K562 (cell line): ENCODE data around the gene SPATS2. TPM values are rescaled to one million over a fixed set of nuclear protein-coding genes. Genes with fewer than 3 reads are reported as not detected.

Source experiments
- DPF2 ChIP-seq: fragments of 450-650 bp; IDR thresholded peaks from 2 replicates; pipeline ENCODE4 v1.6.1; 2016
- ESRRA ChIP-seq: fragments of 450-650 bp; IDR thresholded peaks from 2 replicates; pipeline ENCODE4 v1.6.1; 2014; ENCODE audit warnings: low read depth, mild to moderate bottlenecking, moderate library complexity, borderline replicate concordance
- ETV1 ChIP-seq: fragments of 450-650 bp; conservative IDR thresholded peaks from 2 replicates; pipeline ENCODE4 v1.6.1; 2016; ENCODE audit warnings: missing genetic modification characterization, control low read depth, low read depth, missing compliant biosample characterization
- FIP1L1 ChIP-seq: fragments of 200-400 bp; formaldehyde crosslinking; IDR thresholded peaks from 2 replicates; pipeline ENCODE4 v1.6.1; 2018; ENCODE audit warnings: mild to moderate bottlenecking, low read depth, low read length; ENCODE audit not compliant: poor library complexity, severe bottlenecking
- FOXA1 ChIP-seq: fragments of 450-650 bp; IDR thresholded peaks from 2 replicates; pipeline ENCODE4 v1.6.1; 2016; ENCODE audit warnings: mild to moderate bottlenecking, borderline replicate concordance
- FOXM1 ChIP-seq, 2 experiments: fragments of 450-650 bp in 1 of 2; sonication (generic) in 1 of 2; formaldehyde crosslinking in 1 of 2; IDR thresholded peaks; 2 replicates each; pipeline versions ENCODE4 v1.6.1 to v1.9.0; 2017 to 2022; ENCODE audit warnings: low read depth in 2 of 2, mild to moderate bottlenecking in 2 of 2, missing genetic modification reagents in 1 of 2, moderate library complexity in 1 of 2
- HDAC6 ChIP-seq: IDR thresholded peaks from 2 replicates; pipeline ENCODE4 v1.6.1; 2012; ENCODE audit warnings: low read depth, mild to moderate bottlenecking, control low read depth, inconsistent platforms, low read length, moderate library complexity
- HIVEP1 ChIP-seq: fragments of 250-450 bp; sonication (Bioruptor Pico); IDR thresholded peaks from 2 replicates; pipeline ENCODE4 v1.4.0; 2020; ENCODE audit warnings: mild to moderate bottlenecking
- KDM4B ChIP-seq, 2 experiments: fragments of 450-650 bp in 1 of 2; sonication (generic) in 1 of 2; IDR thresholded peaks; 2 replicates each; pipeline ENCODE4 v1.6.1; 2016 to 2017; ENCODE audit warnings: borderline replicate concordance in 2 of 2, antibody characterized with exemption in 1 of 2, low read depth in 1 of 2, mild to moderate bottlenecking in 1 of 2
- KHSRP ChIP-seq: fragments of 450-650 bp; IDR thresholded peaks from 2 replicates; pipeline ENCODE4 v1.6.1; 2017
- MIER1 ChIP-seq: fragments of 450-650 bp; IDR thresholded peaks from 2 replicates; pipeline ENCODE4 v1.6.1; 2016; ENCODE audit warnings: antibody characterized with exemption, mild to moderate bottlenecking, low read depth
- NCOA4 ChIP-seq: fragments of 450-650 bp; IDR thresholded peaks from 2 replicates; pipeline ENCODE4 v1.6.1; 2018; ENCODE audit warnings: mild to moderate bottlenecking; ENCODE audit not compliant: partially characterized antibody
- RBBP5 ChIP-seq: fragments of 200-600 bp; sonication (generic); IDR thresholded peaks from 2 replicates; pipeline ENCODE4 v1.6.1; 2012; ENCODE audit warnings: borderline replicate concordance, mild to moderate bottlenecking, low read length, control low read depth, inconsistent platforms; ENCODE audit not compliant: insufficient read depth, poor library complexity, severe bottlenecking
- SMARCA4 ChIP-seq: fragments of 450-650 bp; IDR thresholded peaks from 2 replicates; pipeline ENCODE4 v1.6.1; 2016
- SREBF1 ChIP-seq: fragments of 150-350 bp; IDR thresholded peaks from 2 replicates; pipeline ENCODE4 v1.6.1; 2014; ENCODE audit warnings: antibody characterized with exemption, low read depth, low read length, borderline replicate concordance
- TEAD1 ChIP-seq, 2 experiments: fragments of 450-650 bp in 1 of 2; sonication (generic) in 1 of 2; formaldehyde crosslinking; IDR thresholded peaks; 2 replicates each; pipeline versions ENCODE4 v1.4.0 to v1.8.0; 2020 to 2022; ENCODE audit warnings: mild to moderate bottlenecking in 2 of 2, missing genetic modification reagents in 1 of 2
- TRIM24 ChIP-seq, 2 experiments: fragments of 450-650 bp; IDR thresholded peaks; 2 replicates each; pipeline ENCODE4 v1.6.1; 2016
- ZFP30 ChIP-seq: fragments of 250-450 bp; sonication (Bioruptor Pico); IDR thresholded peaks from 2 replicates; pipeline ENCODE4 v1.8.0; 2022; ENCODE audit warnings: moderate library complexity, mild to moderate bottlenecking, inconsistent platforms, borderline replicate concordance
- ZNF3 ChIP-seq: fragments of 250-450 bp; sonication (Bioruptor Pico); IDR thresholded peaks from 2 replicates; pipeline ENCODE4 v1.5.0; 2021; ENCODE audit warnings: mild to moderate bottlenecking, moderate library complexity
- polyA plus RNA-seq, 8 experiments: library from polyadenylated mRNA; depleted of rRNA in 4 of 8; stranded (reverse) in 5 of 8; unstranded in 3 of 8; fragments of >200 nt; fragmentation: Nextera tagmentation in 2 of 8; fragmentation: Illumina TruSeq in 1 of 8; extraction: Ambion mirVana in 2 of 8; extraction: Trizol in 1 of 8; gene quantifications; 2 replicates each; pipeline versions ENCODE4 v1.2.1 to v1.2.3, GENCODE V29; 2011 to 2014; ENCODE audit warnings: inconsistent platforms in 1 of 8, missing spikeins in 1 of 8
- total RNA-seq, 7 experiments: library from RNA; depleted of rRNA in 6 of 7; stranded (reverse); fragments of >200 nt in 6 of 7; fragmentation: Illumina TruSeq in 2 of 7; extraction: Trizol in 2 of 7; gene quantifications; 2 replicates each; pipeline versions ENCODE4 v1.2.1 to v1.2.3, GENCODE V29; 2011 to 2021; ENCODE audit warnings: low replicate concordance in 1 of 7
- TF ChIP-seq, protein P1 (sequence below): fragments of 450-650 bp; formaldehyde crosslinking; IDR thresholded peaks from 2 replicates; pipeline ENCODE4 v1.4.0; 2020; ENCODE audit warnings: mild to moderate bottlenecking
- TF ChIP-seq, protein P2 (sequence below), 3 experiments: IDR thresholded peaks in 2 of 3; conservative IDR thresholded peaks in 1 of 3; 2 replicates each; pipeline ENCODE4 v1.5.1; 2011 to 2012; ENCODE audit warnings: low read length in 3 of 3, mild to moderate bottlenecking in 3 of 3, control low read depth in 2 of 3, improper control_type of control experiment in 1 of 3, inconsistent platforms in 1 of 3, low read depth in 1 of 3, mixed read lengths in 1 of 3, moderate library complexity in 1 of 3; ENCODE audit not compliant: insufficient read depth in 2 of 3
- TF ChIP-seq, protein P3 (sequence below): IDR thresholded peaks from 2 replicates; pipeline ENCODE4 v1.6.1; 2011; ENCODE audit not compliant: insufficient read length; ENCODE audit errors: extremely low read depth
- TF ChIP-seq, protein P4 (sequence below): fragments of 250-450 bp; sonication (Bioruptor Pico); IDR thresholded peaks from 2 replicates; pipeline ENCODE4 v1.8.0; 2022; ENCODE audit warnings: inconsistent platforms

SPATS2 gene
- total and polyA plus RNA-seq, 9 of the 15 experiments (the other 6 are each of a cell fraction or from before 2014, with no cell fraction given) = 5.4 to 48.2 (median 17.5) TPM

DNA sequence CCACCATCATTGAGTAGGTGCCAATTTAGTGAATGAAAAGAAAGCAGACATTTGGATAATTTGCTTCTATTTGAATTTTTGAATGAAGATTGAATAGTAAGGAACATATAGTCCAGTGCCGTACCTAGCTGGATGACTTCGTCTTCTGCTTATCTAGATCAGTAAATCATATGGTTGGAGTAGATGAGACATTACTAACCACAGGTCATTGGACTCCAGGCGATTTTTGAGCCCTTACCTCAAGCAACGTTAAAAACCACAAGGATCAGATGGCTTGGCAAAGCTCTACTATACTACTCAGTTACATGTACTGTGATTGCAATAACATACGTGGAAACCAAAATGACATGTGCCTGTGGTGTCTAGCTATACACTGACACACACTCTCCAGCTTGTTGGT is 1.7 kb upstream of the SPATS2 start (continued):
- TF ChIP-seq, protein P1, sequence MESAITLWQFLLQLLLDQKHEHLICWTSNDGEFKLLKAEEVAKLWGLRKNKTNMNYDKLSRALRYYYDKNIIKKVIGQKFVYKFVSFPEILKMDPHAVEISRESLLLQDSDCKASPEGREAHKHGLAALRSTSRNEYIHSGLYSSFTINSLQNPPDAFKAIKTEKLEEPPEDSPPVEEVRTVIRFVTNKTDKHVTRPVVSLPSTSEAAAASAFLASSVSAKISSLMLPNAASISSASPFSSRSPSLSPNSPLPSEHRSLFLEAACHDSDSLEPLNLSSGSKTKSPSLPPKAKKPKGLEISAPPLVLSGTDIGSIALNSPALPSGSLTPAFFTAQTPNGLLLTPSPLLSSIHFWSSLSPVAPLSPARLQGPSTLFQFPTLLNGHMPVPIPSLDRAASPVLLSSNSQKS (CRISPR knock-in tag) = no peak
- TF ChIP-seq TEAD1 (CRISPR knock-in tag; IDR thresholded peaks at IDR 0.05) (no peak), TRIM24 (IDR thresholded peaks at IDR 0.05) (no peak), FIP1L1 (no peak), ZNF3 (CRISPR knock-in tag) (no peak), ESRRA (peak; percentile 97; the same call in 1 of the 2 replicates), HIVEP1 (CRISPR knock-in tag) (no peak), HDAC6 (no peak), DPF2 (peak; percentile 69; the same call in 1 of the 2 replicates), NCOA4 (no peak), KHSRP (no peak), ZFP30 (CRISPR knock-in tag) (no peak), KDM4B (IDR thresholded peaks at IDR 0.05; ENCODE audit: borderline replicate concordance in 2 of 2, low read depth in 1 of 2) (no peak), ETV1 (tag) (no peak), FOXA1 (no peak), RBBP5 (no peak), FOXM1 (IDR thresholded peaks at IDR 0.05; ENCODE audit: low read depth) (peak; percentile 32; the same call in 1 of the 2 replicates), FOXM1 (CRISPR knock-in tag; IDR thresholded peaks at IDR 0.05; ENCODE audit: low read depth) (no peak), MIER1 (no peak), SREBF1 (no peak), SMARCA4 (peak; percentile 67; the same call in 1 of the 2 replicates)
- TF ChIP-seq, protein P2, sequence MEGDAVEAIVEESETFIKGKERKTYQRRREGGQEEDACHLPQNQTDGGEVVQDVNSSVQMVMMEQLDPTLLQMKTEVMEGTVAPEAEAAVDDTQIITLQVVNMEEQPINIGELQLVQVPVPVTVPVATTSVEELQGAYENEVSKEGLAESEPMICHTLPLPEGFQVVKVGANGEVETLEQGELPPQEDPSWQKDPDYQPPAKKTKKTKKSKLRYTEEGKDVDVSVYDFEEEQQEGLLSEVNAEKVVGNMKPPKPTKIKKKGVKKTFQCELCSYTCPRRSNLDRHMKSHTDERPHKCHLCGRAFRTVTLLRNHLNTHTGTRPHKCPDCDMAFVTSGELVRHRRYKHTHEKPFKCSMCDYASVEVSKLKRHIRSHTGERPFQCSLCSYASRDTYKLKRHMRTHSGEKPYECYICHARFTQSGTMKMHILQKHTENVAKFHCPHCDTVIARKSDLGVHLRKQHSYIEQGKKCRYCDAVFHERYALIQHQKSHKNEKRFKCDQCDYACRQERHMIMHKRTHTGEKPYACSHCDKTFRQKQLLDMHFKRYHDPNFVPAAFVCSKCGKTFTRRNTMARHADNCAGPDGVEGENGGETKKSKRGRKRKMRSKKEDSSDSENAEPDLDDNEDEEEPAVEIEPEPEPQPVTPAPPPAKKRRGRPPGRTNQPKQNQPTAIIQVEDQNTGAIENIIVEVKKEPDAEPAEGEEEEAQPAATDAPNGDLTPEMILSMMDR (IDR thresholded peaks at IDR 0.05 in 2 of 3, conservative IDR thresholded peaks at IDR 0.05 in 1 of 3; ENCODE audit: insufficient read depth in 2 of 3, low read depth in 1 of 3, low read length in 3 of 3) = no peak
- TF ChIP-seq, protein P3, sequence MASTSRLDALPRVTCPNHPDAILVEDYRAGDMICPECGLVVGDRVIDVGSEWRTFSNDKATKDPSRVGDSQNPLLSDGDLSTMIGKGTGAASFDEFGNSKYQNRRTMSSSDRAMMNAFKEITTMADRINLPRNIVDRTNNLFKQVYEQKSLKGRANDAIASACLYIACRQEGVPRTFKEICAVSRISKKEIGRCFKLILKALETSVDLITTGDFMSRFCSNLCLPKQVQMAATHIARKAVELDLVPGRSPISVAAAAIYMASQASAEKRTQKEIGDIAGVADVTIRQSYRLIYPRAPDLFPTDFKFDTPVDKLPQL = no peak
- TF ChIP-seq, protein P4, sequence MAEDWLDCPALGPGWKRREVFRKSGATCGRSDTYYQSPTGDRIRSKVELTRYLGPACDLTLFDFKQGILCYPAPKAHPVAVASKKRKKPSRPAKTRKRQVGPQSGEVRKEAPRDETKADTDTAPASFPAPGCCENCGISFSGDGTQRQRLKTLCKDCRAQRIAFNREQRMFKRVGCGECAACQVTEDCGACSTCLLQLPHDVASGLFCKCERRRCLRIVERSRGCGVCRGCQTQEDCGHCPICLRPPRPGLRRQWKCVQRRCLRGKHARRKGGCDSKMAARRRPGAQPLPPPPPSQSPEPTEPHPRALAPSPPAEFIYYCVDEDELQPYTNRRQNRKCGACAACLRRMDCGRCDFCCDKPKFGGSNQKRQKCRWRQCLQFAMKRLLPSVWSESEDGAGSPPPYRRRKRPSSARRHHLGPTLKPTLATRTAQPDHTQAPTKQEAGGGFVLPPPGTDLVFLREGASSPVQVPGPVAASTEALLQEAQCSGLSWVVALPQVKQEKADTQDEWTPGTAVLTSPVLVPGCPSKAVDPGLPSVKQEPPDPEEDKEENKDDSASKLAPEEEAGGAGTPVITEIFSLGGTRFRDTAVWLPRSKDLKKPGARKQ (CRISPR knock-in tag) = no peak
